Activated naive CD8-positive, alpha-beta T cell treated with anti-CD3 and anti-CD28 coated beads for 36 hours (primary cell): ENCODE measurements around the gene GSTM2. TPM values are rescaled to one million over a fixed set of nuclear protein-coding genes. Genes with fewer than 3 reads are reported as not detected.
"Not testable (repeated sequence)": the region's sequence is repeated elsewhere in the genome, so short reads cannot be mapped to it uniquely, and the experiment has no call there.

Source experiments
- DNase-seq: peaks from one replicate; pipeline ENCODE4 v3.0.0; 2021
- H3K27ac Mint-ChIP-seq: one replicate; pipeline ENCODE4 v1.8.0; 2022; ENCODE audit warnings: mild to moderate bottlenecking, moderate library complexity, mixed read lengths
- H3K27me3 Mint-ChIP-seq: one replicate; pipeline ENCODE4 v1.8.0; 2022; ENCODE audit warnings: mild to moderate bottlenecking, mixed read lengths
- H3K36me3 Mint-ChIP-seq: one replicate; pipeline ENCODE4 v1.8.0; 2021; ENCODE audit warnings: mild to moderate bottlenecking, mixed read lengths
- H3K4me1 Mint-ChIP-seq: one replicate; pipeline ENCODE4 v1.8.0; 2021; ENCODE audit warnings: mixed read lengths
- H3K4me3 Mint-ChIP-seq: one replicate; pipeline ENCODE4 v1.8.0; 2022; ENCODE audit warnings: mild to moderate bottlenecking, moderate library complexity, mixed read lengths
- H3K9me3 Mint-ChIP-seq: one replicate; pipeline ENCODE4 v1.8.0; 2022; ENCODE audit warnings: mixed read lengths
- total RNA-seq, 2 experiments: library from RNA; stranded (reverse); gene quantifications; one replicate each; pipeline ENCODE4 v1.2.3, GENCODE V29; 2021

GSTM2 gene
- total RNA-seq, 2 experiments from 2014 or later, result 7.4 to 8.5 TPM

GRCh38 chr1:109704173-109704572 is 36.3 kb downstream of the GSTM2 start:
- no peak for DNase-seq
- no peaks in the 10 kb centered on the region for H3K36me3 Mint-ChIP-seq
- peaks cover 2% of the 10 kb centered on the region for H3K27me3 Mint-ChIP-seq
- H3K4me1 Mint-ChIP-seq, result no peaks in the 10 kb centered on the region
- H3K4me3 Mint-ChIP-seq, result no peak overlapping the region
- no peak overlapping the region for H3K27ac Mint-ChIP-seq
- peaks cover 7% of the 10 kb centered on the region for H3K9me3 Mint-ChIP-seq

- no peak for DNase-seq
- Mint-ChIP-seq H3K27me3 (peaks cover 2% of the 10 kb centered on the region), H3K27ac (no peak overlapping the region), H3K9me3 (peaks cover 12% of the 10 kb centered on the region), H3K4me1 (no peaks in the 10 kb centered on the region), H3K36me3 (no peaks in the 10 kb centered on the region), H3K4me3 (no peak overlapping the region)
These were observed 37.6 kb downstream of the GSTM2 start for GRCh38 chr1:109705411-109705810.

GRCh38 chr1:109708949-109709348 is 41.1 kb downstream of the GSTM2 start:
- not testable (repeated sequence) for H3K4me1 Mint-ChIP-seq, H3K27ac Mint-ChIP-seq, H3K27me3 Mint-ChIP-seq, H3K4me3 Mint-ChIP-seq, H3K36me3 Mint-ChIP-seq, H3K9me3 Mint-ChIP-seq, DNase-seq

- H3K4me3 Mint-ChIP-seq, DNase-seq, H3K27me3 Mint-ChIP-seq, H3K9me3 Mint-ChIP-seq, H3K36me3 Mint-ChIP-seq, H3K27ac Mint-ChIP-seq, H3K4me1 Mint-ChIP-seq: not testable (repeated sequence)
These were observed 42.0 kb downstream of the GSTM2 start for GRCh38 chr1:109709822-109710221.

GRCh38 chr1:109711593-109712320 is 43.9 kb downstream of the GSTM2 start, which contains the start of gene GSTM5:
GSTM5 (plus strand) TSS chr1:109712251; CDS start chr1:109712313, 62 bp downstream.
- not testable (repeated sequence) for H3K4me1 Mint-ChIP-seq, H3K27me3 Mint-ChIP-seq, DNase-seq, H3K4me3 Mint-ChIP-seq, H3K27ac Mint-ChIP-seq, H3K36me3 Mint-ChIP-seq, H3K9me3 Mint-ChIP-seq

- Mint-ChIP-seq H3K27me3 (peaks cover 9% of the 10 kb centered on the region), H3K4me3 (no peak overlapping the region), H3K27ac (no peak overlapping the region), H3K4me1 (no peaks in the 10 kb centered on the region), H3K9me3 (peaks cover 9% of the 10 kb centered on the region), H3K36me3 (no peaks in the 10 kb centered on the region)
- DNase-seq, result no peak
These were observed 44.5 kb downstream of the GSTM2 start for GRCh38 chr1:109712321-109712864.

GRCh38 chr1:109713636-109714035 is 45.8 kb downstream of the GSTM2 start:
- Mint-ChIP-seq H3K4me3 (no peak overlapping the region), H3K36me3 (no peaks in the 10 kb centered on the region), H3K27me3 (peaks cover 9% of the 10 kb centered on the region), H3K4me1 (no peaks in the 10 kb centered on the region), H3K9me3 (peaks cover 6% of the 10 kb centered on the region), H3K27ac (no peak overlapping the region)
- no peak for DNase-seq

GRCh38 chr1:109714661-109715372 is 47.0 kb downstream of the GSTM2 start:
- H3K27ac Mint-ChIP-seq, result no peak overlapping the region
- H3K36me3 Mint-ChIP-seq, result no peaks in the 10 kb centered on the region
- DNase-seq, result no peak
- no peaks in the 10 kb centered on the region for H3K9me3 Mint-ChIP-seq
- H3K27me3 Mint-ChIP-seq, result peaks cover 9% of the 10 kb centered on the region
- H3K4me3 Mint-ChIP-seq, result no peak overlapping the region
- H3K4me1 Mint-ChIP-seq, result peaks cover 4% of the 10 kb centered on the region

- no peaks in the 10 kb centered on the region for H3K9me3 Mint-ChIP-seq
- peaks cover 4% of the 10 kb centered on the region for H3K4me1 Mint-ChIP-seq
- H3K4me3 Mint-ChIP-seq, result no peak overlapping the region
These were observed 48.3 kb downstream of the GSTM2 start for GRCh38 chr1:109716121-109716520.

GRCh38 chr1:109716570-109717090 is 48.8 kb downstream of the GSTM2 start:
- Mint-ChIP-seq H3K27ac (no peak overlapping the region), H3K4me3 (no peak overlapping the region), H3K9me3 (no peaks in the 10 kb centered on the region), H3K4me1 (peaks cover 4% of the 10 kb centered on the region), H3K27me3 (peaks cover 9% of the 10 kb centered on the region), H3K36me3 (no peaks in the 10 kb centered on the region)
- no peak for DNase-seq

More at GRCh38 chr1:109716121-109716520, 48.3 kb downstream of the GSTM2 start:
- H3K27me3 Mint-ChIP-seq, result peaks cover 9% of the 10 kb centered on the region
- no peak for DNase-seq
- H3K36me3 Mint-ChIP-seq, result no peaks in the 10 kb centered on the region
- H3K27ac Mint-ChIP-seq, result no peak overlapping the region

GRCh38 chr1:109717729-109718128 is 49.9 kb downstream of the GSTM2 start:
- Mint-ChIP-seq H3K9me3 (no peaks in the 10 kb centered on the region), H3K27me3 (peaks cover 9% of the 10 kb centered on the region), H3K27ac (no peak overlapping the region), H3K4me3 (no peak overlapping the region), H3K4me1 (peaks cover 4% of the 10 kb centered on the region), H3K36me3 (no peaks in the 10 kb centered on the region)
- DNase-seq, result no peak

- Mint-ChIP-seq H3K27me3 (peaks cover 9% of the 10 kb centered on the region), H3K36me3 (no peaks in the 10 kb centered on the region)
These were observed 50.6 kb downstream of the GSTM2 start for GRCh38 chr1:109718495-109718894.

GRCh38 chr1:109719337-109719837 is 51.5 kb downstream of the GSTM2 start:
- Mint-ChIP-seq H3K4me1 (peaks cover 4% of the 10 kb centered on the region), H3K27me3 (peaks cover 5% of the 10 kb centered on the region), H3K27ac (no peak overlapping the region), H3K9me3 (no peaks in the 10 kb centered on the region), H3K36me3 (no peaks in the 10 kb centered on the region), H3K4me3 (no peak overlapping the region)
- DNase-seq, result no peak

More at GRCh38 chr1:109718495-109718894, 50.6 kb downstream of the GSTM2 start:
- Mint-ChIP-seq H3K4me3 (no peak overlapping the region), H3K4me1 (peaks cover 4% of the 10 kb centered on the region), H3K9me3 (no peaks in the 10 kb centered on the region), H3K27ac (no peak overlapping the region)
- no peak for DNase-seq

- Mint-ChIP-seq H3K36me3 (no peaks in the 10 kb centered on the region), H3K9me3 (no peaks in the 10 kb centered on the region), H3K4me1 (peaks cover 4% of the 10 kb centered on the region), H3K27me3 (no peaks in the 10 kb centered on the region), H3K4me3 (no peak overlapping the region), H3K27ac (no peak overlapping the region)
- DNase-seq, result no peak
These were observed 53.2 kb downstream of the GSTM2 start for GRCh38 chr1:109721042-109721441.

- H3K9me3 Mint-ChIP-seq, result no peaks in the 10 kb centered on the region
- H3K36me3 Mint-ChIP-seq, result no peaks in the 10 kb centered on the region
- no peak for DNase-seq
- peaks cover 4% of the 10 kb centered on the region for H3K4me1 Mint-ChIP-seq
- no peak overlapping the region for H3K4me3 Mint-ChIP-seq
- H3K27ac Mint-ChIP-seq, result no peak overlapping the region
- no peaks in the 10 kb centered on the region for H3K27me3 Mint-ChIP-seq
These were observed 54.1 kb downstream of the GSTM2 start for GRCh38 chr1:109721971-109722370.
